A673 (cell line): ENCODE results near the gene PCCA.

Experiments used
- EZH2 ChIP-seq: fragments of 200-600 bp; sonication (generic); IDR thresholded peaks from 2 replicates; pipeline ENCODE4 v1.6.1; 2017; ENCODE audit warnings: borderline replicate concordance, low read depth, mild to moderate bottlenecking, mixed read lengths, antibody characterized with exemption, low read length; ENCODE audit not compliant: poor library complexity, severe bottlenecking
- TF ChIP-seq, protein P1 (sequence below): fragments of 300-800, 200-600 bp; sonication (generic); conservative IDR thresholded peaks from 2 replicates; pipeline ENCODE4 v1.5.1; 2017; ENCODE audit warnings: low read depth, mild to moderate bottlenecking, antibody characterized with exemption, low read length, moderate library complexity, mixed read lengths

DNA sequence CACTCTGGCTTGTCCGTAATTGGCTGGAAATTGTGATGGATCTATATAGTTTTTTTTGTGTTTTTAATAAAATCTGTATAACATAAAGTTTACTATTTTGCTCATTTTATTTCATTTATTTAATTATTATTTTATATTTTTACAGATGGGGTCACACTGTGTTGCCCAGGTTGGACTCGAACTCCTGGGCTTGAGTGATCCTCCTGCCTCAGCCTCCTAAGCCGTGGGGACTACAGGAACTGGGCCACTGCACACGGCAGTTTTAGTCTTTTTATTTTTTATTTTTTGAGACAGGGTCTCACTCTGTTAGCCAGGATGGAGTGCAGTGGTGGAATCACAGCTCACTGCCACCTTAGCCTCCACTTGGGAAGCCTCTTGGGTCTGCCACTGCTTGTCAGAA is 58.9 kb downstream of the PCCA start:
- TF ChIP-seq, protein P1, sequence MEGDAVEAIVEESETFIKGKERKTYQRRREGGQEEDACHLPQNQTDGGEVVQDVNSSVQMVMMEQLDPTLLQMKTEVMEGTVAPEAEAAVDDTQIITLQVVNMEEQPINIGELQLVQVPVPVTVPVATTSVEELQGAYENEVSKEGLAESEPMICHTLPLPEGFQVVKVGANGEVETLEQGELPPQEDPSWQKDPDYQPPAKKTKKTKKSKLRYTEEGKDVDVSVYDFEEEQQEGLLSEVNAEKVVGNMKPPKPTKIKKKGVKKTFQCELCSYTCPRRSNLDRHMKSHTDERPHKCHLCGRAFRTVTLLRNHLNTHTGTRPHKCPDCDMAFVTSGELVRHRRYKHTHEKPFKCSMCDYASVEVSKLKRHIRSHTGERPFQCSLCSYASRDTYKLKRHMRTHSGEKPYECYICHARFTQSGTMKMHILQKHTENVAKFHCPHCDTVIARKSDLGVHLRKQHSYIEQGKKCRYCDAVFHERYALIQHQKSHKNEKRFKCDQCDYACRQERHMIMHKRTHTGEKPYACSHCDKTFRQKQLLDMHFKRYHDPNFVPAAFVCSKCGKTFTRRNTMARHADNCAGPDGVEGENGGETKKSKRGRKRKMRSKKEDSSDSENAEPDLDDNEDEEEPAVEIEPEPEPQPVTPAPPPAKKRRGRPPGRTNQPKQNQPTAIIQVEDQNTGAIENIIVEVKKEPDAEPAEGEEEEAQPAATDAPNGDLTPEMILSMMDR, result no peak
- TF ChIP-seq EZH2, result no peak
